HCT116 (cell line): ENCODE data around the gene FKBP1A.

Experiments used
- POLR2A ChIP-seq: IDR thresholded peaks from 2 replicates; pipeline ENCODE4 v1.7.0; 2011; ENCODE audit warnings: borderline replicate concordance; ENCODE audit not compliant: insufficient read depth, insufficient read length; ENCODE audit errors: extremely low read depth
- POLR2AphosphoS5 ChIP-seq: IDR thresholded peaks from 2 replicates; pipeline ENCODE4 v1.6.1; 2011; ENCODE audit warnings: mild to moderate bottlenecking, low read depth, low read length, moderate library complexity
- RAD21 ChIP-seq: IDR thresholded peaks from 2 replicates; pipeline ENCODE4 v1.6.1; 2012; ENCODE audit warnings: low read depth, mild to moderate bottlenecking
- SIN3A ChIP-seq: IDR thresholded peaks from 2 replicates; pipeline ENCODE4 v1.6.1; 2012; ENCODE audit warnings: low read depth
- TF ChIP-seq, protein P1 (sequence below), 3 experiments: fragments of 200-600 bp in 1 of 3; sonication (generic) in 1 of 3; IDR thresholded peaks in 2 of 3; conservative IDR thresholded peaks in 1 of 3; 2 replicates each; pipeline ENCODE4 v1.5.1; 2012 to 2017; ENCODE audit warnings: low read depth in 2 of 3, low read length in 2 of 3, antibody characterized with exemption in 1 of 3, borderline replicate concordance in 1 of 3, control low read depth in 1 of 3, mild to moderate bottlenecking in 1 of 3, mixed read lengths in 1 of 3, mixed run types in 1 of 3, moderate library complexity in 1 of 3; ENCODE audit not compliant: insufficient read depth in 1 of 3

- TF ChIP-seq RAD21: no peak
- TF ChIP-seq SIN3A: peak; percentile 96
- TF ChIP-seq POLR2A: no peak
- peak; percentile 68; the same call in 1 of the 2 replicates for TF ChIP-seq POLR2AphosphoS5
- TF ChIP-seq, protein P1, sequence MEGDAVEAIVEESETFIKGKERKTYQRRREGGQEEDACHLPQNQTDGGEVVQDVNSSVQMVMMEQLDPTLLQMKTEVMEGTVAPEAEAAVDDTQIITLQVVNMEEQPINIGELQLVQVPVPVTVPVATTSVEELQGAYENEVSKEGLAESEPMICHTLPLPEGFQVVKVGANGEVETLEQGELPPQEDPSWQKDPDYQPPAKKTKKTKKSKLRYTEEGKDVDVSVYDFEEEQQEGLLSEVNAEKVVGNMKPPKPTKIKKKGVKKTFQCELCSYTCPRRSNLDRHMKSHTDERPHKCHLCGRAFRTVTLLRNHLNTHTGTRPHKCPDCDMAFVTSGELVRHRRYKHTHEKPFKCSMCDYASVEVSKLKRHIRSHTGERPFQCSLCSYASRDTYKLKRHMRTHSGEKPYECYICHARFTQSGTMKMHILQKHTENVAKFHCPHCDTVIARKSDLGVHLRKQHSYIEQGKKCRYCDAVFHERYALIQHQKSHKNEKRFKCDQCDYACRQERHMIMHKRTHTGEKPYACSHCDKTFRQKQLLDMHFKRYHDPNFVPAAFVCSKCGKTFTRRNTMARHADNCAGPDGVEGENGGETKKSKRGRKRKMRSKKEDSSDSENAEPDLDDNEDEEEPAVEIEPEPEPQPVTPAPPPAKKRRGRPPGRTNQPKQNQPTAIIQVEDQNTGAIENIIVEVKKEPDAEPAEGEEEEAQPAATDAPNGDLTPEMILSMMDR (IDR thresholded peaks at IDR 0.05 in 2 of 3, conservative IDR thresholded peaks at IDR 0.05 in 1 of 3; ENCODE audit: borderline replicate concordance in 1 of 3, insufficient read depth in 1 of 3, low read depth in 2 of 3, low read length in 2 of 3): no peak
Measured at GRCh38 chr20:1415667-1416468, 23.0 kb upstream of the FKBP1A start.
